Measurements from ENCODE around the gene MSI2.

DNA sequence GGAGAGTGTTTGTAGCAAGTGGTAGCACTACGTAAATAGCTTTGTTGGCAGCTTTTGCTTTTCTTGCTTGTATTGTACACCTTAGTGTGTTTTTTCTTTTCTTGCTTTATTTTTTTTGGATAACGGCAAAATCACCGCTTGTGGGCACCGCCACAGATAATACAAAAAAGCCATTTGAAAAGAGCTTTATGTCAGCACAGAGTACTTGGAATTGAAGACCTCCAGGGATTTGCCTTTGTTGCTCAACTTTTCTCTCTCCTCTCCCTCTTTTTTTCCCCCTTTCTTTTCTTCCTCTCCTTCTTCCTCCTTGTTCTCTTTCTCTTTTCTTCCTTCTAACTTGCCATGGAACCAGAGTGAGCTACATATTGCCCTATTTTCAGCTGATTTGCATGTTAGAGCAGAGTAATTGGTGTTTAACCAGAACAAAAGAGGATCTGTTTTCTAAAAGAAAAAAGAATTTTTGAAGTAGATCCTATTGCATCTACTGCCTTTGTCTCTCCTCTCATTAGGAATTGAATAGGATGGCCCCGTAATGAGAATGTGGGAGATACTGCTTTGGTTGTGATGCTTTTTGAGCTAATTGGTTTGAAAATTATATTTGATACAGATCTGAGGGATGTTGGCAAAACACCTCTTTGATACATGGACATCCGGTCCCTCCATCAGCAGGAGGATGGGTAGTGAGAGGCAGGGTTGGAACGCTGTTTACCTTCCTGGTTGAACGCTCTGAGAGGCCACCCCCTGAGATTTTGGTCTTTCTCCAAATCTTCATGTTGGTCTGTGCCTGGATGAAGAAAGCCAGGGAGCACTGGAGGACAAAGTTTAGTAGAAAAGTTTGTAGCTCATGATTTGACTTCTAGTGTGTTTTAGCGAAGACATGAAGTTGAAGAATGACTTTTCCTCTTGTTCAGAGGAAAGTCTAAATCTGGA is 85.6 kb downstream of the MSI2 start:
- TF ChIP-seq POLR2AphosphoS5 (IDR thresholded peaks at IDR 0.05; ENCODE audit: low read depth): no peak
- TF ChIP-seq, protein P1, sequence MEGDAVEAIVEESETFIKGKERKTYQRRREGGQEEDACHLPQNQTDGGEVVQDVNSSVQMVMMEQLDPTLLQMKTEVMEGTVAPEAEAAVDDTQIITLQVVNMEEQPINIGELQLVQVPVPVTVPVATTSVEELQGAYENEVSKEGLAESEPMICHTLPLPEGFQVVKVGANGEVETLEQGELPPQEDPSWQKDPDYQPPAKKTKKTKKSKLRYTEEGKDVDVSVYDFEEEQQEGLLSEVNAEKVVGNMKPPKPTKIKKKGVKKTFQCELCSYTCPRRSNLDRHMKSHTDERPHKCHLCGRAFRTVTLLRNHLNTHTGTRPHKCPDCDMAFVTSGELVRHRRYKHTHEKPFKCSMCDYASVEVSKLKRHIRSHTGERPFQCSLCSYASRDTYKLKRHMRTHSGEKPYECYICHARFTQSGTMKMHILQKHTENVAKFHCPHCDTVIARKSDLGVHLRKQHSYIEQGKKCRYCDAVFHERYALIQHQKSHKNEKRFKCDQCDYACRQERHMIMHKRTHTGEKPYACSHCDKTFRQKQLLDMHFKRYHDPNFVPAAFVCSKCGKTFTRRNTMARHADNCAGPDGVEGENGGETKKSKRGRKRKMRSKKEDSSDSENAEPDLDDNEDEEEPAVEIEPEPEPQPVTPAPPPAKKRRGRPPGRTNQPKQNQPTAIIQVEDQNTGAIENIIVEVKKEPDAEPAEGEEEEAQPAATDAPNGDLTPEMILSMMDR (conservative IDR thresholded peaks at IDR 0.05; ENCODE audit: low read depth in 2 of 2): no peak
- TF ChIP-seq, protein P2, sequence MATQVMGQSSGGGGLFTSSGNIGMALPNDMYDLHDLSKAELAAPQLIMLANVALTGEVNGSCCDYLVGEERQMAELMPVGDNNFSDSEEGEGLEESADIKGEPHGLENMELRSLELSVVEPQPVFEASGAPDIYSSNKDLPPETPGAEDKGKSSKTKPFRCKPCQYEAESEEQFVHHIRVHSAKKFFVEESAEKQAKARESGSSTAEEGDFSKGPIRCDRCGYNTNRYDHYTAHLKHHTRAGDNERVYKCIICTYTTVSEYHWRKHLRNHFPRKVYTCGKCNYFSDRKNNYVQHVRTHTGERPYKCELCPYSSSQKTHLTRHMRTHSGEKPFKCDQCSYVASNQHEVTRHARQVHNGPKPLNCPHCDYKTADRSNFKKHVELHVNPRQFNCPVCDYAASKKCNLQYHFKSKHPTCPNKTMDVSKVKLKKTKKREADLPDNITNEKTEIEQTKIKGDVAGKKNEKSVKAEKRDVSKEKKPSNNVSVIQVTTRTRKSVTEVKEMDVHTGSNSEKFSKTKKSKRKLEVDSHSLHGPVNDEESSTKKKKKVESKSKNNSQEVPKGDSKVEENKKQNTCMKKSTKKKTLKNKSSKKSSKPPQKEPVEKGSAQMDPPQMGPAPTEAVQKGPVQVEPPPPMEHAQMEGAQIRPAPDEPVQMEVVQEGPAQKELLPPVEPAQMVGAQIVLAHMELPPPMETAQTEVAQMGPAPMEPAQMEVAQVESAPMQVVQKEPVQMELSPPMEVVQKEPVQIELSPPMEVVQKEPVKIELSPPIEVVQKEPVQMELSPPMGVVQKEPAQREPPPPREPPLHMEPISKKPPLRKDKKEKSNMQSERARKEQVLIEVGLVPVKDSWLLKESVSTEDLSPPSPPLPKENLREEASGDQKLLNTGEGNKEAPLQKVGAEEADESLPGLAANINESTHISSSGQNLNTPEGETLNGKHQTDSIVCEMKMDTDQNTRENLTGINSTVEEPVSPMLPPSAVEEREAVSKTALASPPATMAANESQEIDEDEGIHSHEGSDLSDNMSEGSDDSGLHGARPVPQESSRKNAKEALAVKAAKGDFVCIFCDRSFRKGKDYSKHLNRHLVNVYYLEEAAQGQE (IDR thresholded peaks at IDR 0.05; ENCODE audit: unreplicated experiment): no peak
- TF ChIP-seq, protein P3, sequence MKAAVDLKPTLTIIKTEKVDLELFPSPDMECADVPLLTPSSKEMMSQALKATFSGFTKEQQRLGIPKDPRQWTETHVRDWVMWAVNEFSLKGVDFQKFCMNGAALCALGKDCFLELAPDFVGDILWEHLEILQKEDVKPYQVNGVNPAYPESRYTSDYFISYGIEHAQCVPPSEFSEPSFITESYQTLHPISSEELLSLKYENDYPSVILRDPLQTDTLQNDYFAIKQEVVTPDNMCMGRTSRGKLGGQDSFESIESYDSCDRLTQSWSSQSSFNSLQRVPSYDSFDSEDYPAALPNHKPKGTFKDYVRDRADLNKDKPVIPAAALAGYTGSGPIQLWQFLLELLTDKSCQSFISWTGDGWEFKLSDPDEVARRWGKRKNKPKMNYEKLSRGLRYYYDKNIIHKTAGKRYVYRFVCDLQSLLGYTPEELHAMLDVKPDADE (IDR thresholded peaks at IDR 0.05): no peak
- no peak for TF ChIP-seq EZH2 (IDR thresholded peaks at IDR 0.05; ENCODE audit: low read depth, unreplicated experiment)

Data from GM23338 (cell line).